ENCODE data around the gene TMEM59L. TPM values are rescaled to one million over a fixed set of nuclear protein-coding genes. Genes with fewer than 3 reads are reported as not detected.
A peak's percentile ranks its signal among the peaks of the same experiment; 100 is the strongest.

TMEM59L gene
- total RNA-seq, 1 experiment from 2014 or later = 4.1 TPM

- in situ Hi-C loops (cut with HindIII; ENCODE audit: low sequenced_read_pairs) = no loop called here
- DNase-seq (ENCODE audit: low spot score) = no peak
Measured at GRCh38 chr19:18651733-18652132, 39.1 kb downstream of the TMEM59L start.

GRCh38 chr19:18653853-18654252, 41.2 kb downstream of the TMEM59L start:
- no peak for DNase-seq (ENCODE audit: low spot score)
- in situ Hi-C loops (cut with HindIII; ENCODE audit: low sequenced_read_pairs) = no loop called here

GRCh38 chr19:18654469-18654868, 41.8 kb downstream of the TMEM59L start:
- DNase-seq (ENCODE audit: low spot score) = no peak
- in situ Hi-C loops (cut with HindIII; ENCODE audit: low sequenced_read_pairs) = no loop called here

GRCh38 chr19:18655173-18655844, 42.6 kb downstream of the TMEM59L start:
- DNase-seq (ENCODE audit: low spot score) = no peak
- in situ Hi-C loops (cut with HindIII; ENCODE audit: low sequenced_read_pairs) = no loop called here

GRCh38 chr19:18656337-18657086, 43.8 kb downstream of the TMEM59L start:
- in situ Hi-C loops (cut with HindIII; ENCODE audit: low sequenced_read_pairs) = no loop called here
- no peak for DNase-seq (ENCODE audit: low spot score)

- in situ Hi-C loops (cut with HindIII; ENCODE audit: low sequenced_read_pairs) = no loop called here
- peak; percentile 54 for DNase-seq (ENCODE audit: low spot score)
Measured at GRCh38 chr19:18657590-18658365, 45.1 kb downstream of the TMEM59L start.

- in situ Hi-C loops (cut with HindIII; ENCODE audit: low sequenced_read_pairs) = no loop called here
Measured at GRCh38 chr19:18658366-18658855, 45.7 kb downstream of the TMEM59L start.

GRCh38 chr19:18659281-18660050, 46.8 kb downstream of the TMEM59L start:
- DNase-seq (ENCODE audit: low spot score) = no peak
- in situ Hi-C loops (cut with HindIII; ENCODE audit: low sequenced_read_pairs) = no loop called here

More at GRCh38 chr19:18658366-18658855, 45.7 kb downstream of the TMEM59L start:
- DNase-seq (ENCODE audit: low spot score) = no peak

- no peak for DNase-seq (ENCODE audit: low spot score)
- in situ Hi-C loops (cut with HindIII; ENCODE audit: low sequenced_read_pairs) = no loop called here
Measured at GRCh38 chr19:18660051-18660910, 47.6 kb downstream of the TMEM59L start.

- in situ Hi-C loops (cut with HindIII; ENCODE audit: low sequenced_read_pairs) = no loop called here
- no peak for DNase-seq (ENCODE audit: low spot score)
Measured at GRCh38 chr19:18660939-18661670, 48.4 kb downstream of the TMEM59L start.

- DNase-seq (ENCODE audit: low spot score) = no peak
- in situ Hi-C loops (cut with HindIII; ENCODE audit: low sequenced_read_pairs) = no loop called here
Measured at GRCh38 chr19:18662972-18663732, 50.5 kb downstream of the TMEM59L start.

- in situ Hi-C loops (cut with HindIII; ENCODE audit: low sequenced_read_pairs) = no loop called here
- no peak for DNase-seq (ENCODE audit: low spot score)
Measured at GRCh38 chr19:18663940-18664530, 51.4 kb downstream of the TMEM59L start.

- DNase-seq (ENCODE audit: low spot score) = no peak
- in situ Hi-C loops (cut with HindIII; ENCODE audit: low sequenced_read_pairs) = no loop called here
Measured at GRCh38 chr19:18665771-18666202, 53.1 kb downstream of the TMEM59L start.

GRCh38 chr19:18666317-18666716, 53.6 kb downstream of the TMEM59L start:
- DNase-seq (ENCODE audit: low spot score) = no peak
- in situ Hi-C loops (cut with HindIII; ENCODE audit: low sequenced_read_pairs) = no loop called here

- in situ Hi-C loops (cut with HindIII; ENCODE audit: low sequenced_read_pairs) = no loop called here
- no peak for DNase-seq (ENCODE audit: low spot score)
Measured at GRCh38 chr19:18666784-18667183, 54.1 kb downstream of the TMEM59L start.

- in situ Hi-C loops (cut with HindIII; ENCODE audit: low sequenced_read_pairs) = no loop called here
- no peak for DNase-seq (ENCODE audit: low spot score)
Measured at GRCh38 chr19:18667531-18668251, 55.0 kb downstream of the TMEM59L start.
